Astrocyte (in vitro differentiated cells and primary cell): ENCODE results near the gene TCF7L2. TPM values are rescaled to one million over a fixed set of nuclear protein-coding genes. Genes with fewer than 3 reads are reported as not detected.

Source experiments
- DNase-seq: peaks from one replicate; pipeline ENCODE4 v3.0.0-alpha.2; 2010; ENCODE audit warnings: low read depth
- FAIRE-seq: peaks from 2 replicates; lab custom pipeline; 2011; peaks lifted over from hg19 to GRCh38; lab: Jason Lieb, UNC
- H2AFZ ChIP-seq: 2 replicates; pipeline ENCODE4 v1.6.0; 2012; ENCODE audit warnings: low read depth, low read length, inconsistent platforms
- H3K27ac ChIP-seq: 2 replicates; pipeline ENCODE4 v1.5.1; 2011; ENCODE audit warnings: low read depth, low read length, inconsistent platforms
- H3K27me3 ChIP-seq: 2 replicates; pipeline ENCODE4 v1.6.0; 2011; ENCODE audit warnings: low read length, inconsistent platforms; ENCODE audit not compliant: insufficient read depth
- H3K36me3 ChIP-seq: 2 replicates; pipeline ENCODE4 v1.5.1; 2011; ENCODE audit warnings: low read length, inconsistent platforms; ENCODE audit not compliant: insufficient read depth
- H3K4me1 ChIP-seq: 2 replicates; pipeline ENCODE4 v1.5.1; 2011; ENCODE audit warnings: low read length, inconsistent platforms; ENCODE audit not compliant: insufficient read depth
- H3K4me2 ChIP-seq: 2 replicates; pipeline ENCODE4 v1.6.0; 2012; ENCODE audit warnings: low read length, inconsistent platforms
- H3K4me3 ChIP-seq: 2 replicates; pipeline ENCODE4 v1.5.1; 2011; ENCODE audit warnings: low read depth, mild to moderate bottlenecking, low read length, inconsistent platforms; ENCODE audit not compliant: insufficient read depth
- H3K79me2 ChIP-seq: 2 replicates; pipeline ENCODE4 v1.6.0; 2012; ENCODE audit warnings: mild to moderate bottlenecking, low read length, inconsistent platforms; ENCODE audit not compliant: insufficient read depth
- H3K9ac ChIP-seq: 2 replicates; pipeline ENCODE4 v1.6.0; 2012; ENCODE audit warnings: mild to moderate bottlenecking, low read length, inconsistent platforms
- H3K9me3 ChIP-seq: 2 replicates; pipeline ENCODE4 v1.5.1; 2012; ENCODE audit warnings: low read depth, mild to moderate bottlenecking, low read length, inconsistent platforms; ENCODE audit not compliant: insufficient read depth
- H4K20me1 ChIP-seq: 2 replicates; pipeline ENCODE4 v1.6.0; 2012; ENCODE audit warnings: low read length, inconsistent platforms; ENCODE audit not compliant: insufficient read depth
- H3K27ac Mint-ChIP-seq: one replicate; pipeline ENCODE4 v1.8.0; 2021; ENCODE audit warnings: mild to moderate bottlenecking, mixed read lengths; ENCODE audit not compliant: unreplicated experiment
- H3K27me3 Mint-ChIP-seq: one replicate; pipeline ENCODE4 v1.8.0; 2021; ENCODE audit warnings: low read depth, mixed read lengths; ENCODE audit not compliant: unreplicated experiment
- H3K36me3 Mint-ChIP-seq: one replicate; pipeline ENCODE4 v1.8.0; 2021; ENCODE audit warnings: low read depth, mixed read lengths; ENCODE audit not compliant: unreplicated experiment
- H3K4me1 Mint-ChIP-seq: one replicate; pipeline ENCODE4 v1.8.0; 2021; ENCODE audit warnings: low read depth, mixed read lengths; ENCODE audit not compliant: unreplicated experiment
- H3K4me3 Mint-ChIP-seq: one replicate; pipeline ENCODE4 v1.8.0; 2021; ENCODE audit warnings: mild to moderate bottlenecking, moderate library complexity, mixed read lengths; ENCODE audit not compliant: unreplicated experiment
- H3K9me3 Mint-ChIP-seq: one replicate; pipeline ENCODE4 v1.8.0; 2021; ENCODE audit warnings: mild to moderate bottlenecking, mixed read lengths; ENCODE audit not compliant: unreplicated experiment
- EZH2 ChIP-seq: IDR thresholded peaks from 2 replicates; pipeline ENCODE4 v1.6.1; 2012; ENCODE audit warnings: mild to moderate bottlenecking, low read length, inconsistent platforms; ENCODE audit not compliant: insufficient read depth
- total RNA-seq: library from RNA; stranded (reverse); gene quantifications from 2 replicates; pipeline ENCODE4 v1.2.1, GENCODE V29; 2021
- TF ChIP-seq, protein P1 (sequence below): IDR thresholded peaks from 2 replicates; pipeline ENCODE4 v1.5.1; 2011; ENCODE audit warnings: low read depth, mild to moderate bottlenecking, inconsistent platforms, low read length, moderate library complexity; ENCODE audit not compliant: insufficient read depth

Gene TCF7L2
- total RNA-seq, 1 donor from 2014 or later = 52.4 TPM

DNA sequence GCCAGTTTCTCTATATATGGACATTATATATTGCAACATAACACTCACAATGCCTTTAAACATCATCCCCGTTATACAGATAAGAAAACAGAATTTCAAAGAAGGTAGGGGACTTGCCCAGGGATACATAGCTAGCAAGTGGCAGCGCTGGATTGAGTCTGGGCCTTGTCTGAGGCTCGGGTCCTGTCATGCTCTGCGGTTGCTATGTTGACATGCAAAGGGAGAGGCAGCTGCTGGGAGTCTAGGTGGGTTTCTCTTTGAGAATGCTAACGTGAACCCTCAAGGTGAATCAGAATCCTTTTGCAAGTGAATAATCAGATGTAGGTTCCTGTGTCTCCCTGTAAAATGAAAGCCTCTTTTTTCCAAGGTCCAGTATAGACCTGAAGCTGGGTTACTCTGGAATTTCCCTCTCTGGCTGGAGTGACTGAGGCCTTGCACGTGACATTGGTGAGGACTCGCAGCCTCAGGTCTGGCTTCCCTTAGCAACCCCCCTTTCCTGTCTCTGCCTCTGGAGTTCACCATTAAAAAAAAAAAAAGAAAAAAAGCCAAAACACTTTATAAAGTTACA, 38.9 kb downstream of the TCF7L2 start:
- Mint-ChIP-seq H3K4me3 (no peak overlapping the region), H3K36me3 (peaks cover 8% of the 10 kb centered on the region), H3K27ac (peak overlapping the region; percentile 85), H3K4me1 (peaks cover 78% of the 10 kb centered on the region), H3K9me3 (no peaks in the 10 kb centered on the region), H3K27me3 (no peaks in the 10 kb centered on the region)
- peaks cover 25% of the 10 kb centered on the region for H3K4me1 ChIP-seq
- peaks cover 60% of the 10 kb centered on the region for H3K79me2 ChIP-seq
- no peak overlapping the region for H2AFZ ChIP-seq
- no peak overlapping the region for H3K4me2 ChIP-seq
- DNase-seq (no peak), FAIRE-seq (no peak)
- H4K20me1 ChIP-seq = peaks cover 80% of the 10 kb centered on the region
- TF ChIP-seq EZH2 = no peak
- TF ChIP-seq, protein P1, sequence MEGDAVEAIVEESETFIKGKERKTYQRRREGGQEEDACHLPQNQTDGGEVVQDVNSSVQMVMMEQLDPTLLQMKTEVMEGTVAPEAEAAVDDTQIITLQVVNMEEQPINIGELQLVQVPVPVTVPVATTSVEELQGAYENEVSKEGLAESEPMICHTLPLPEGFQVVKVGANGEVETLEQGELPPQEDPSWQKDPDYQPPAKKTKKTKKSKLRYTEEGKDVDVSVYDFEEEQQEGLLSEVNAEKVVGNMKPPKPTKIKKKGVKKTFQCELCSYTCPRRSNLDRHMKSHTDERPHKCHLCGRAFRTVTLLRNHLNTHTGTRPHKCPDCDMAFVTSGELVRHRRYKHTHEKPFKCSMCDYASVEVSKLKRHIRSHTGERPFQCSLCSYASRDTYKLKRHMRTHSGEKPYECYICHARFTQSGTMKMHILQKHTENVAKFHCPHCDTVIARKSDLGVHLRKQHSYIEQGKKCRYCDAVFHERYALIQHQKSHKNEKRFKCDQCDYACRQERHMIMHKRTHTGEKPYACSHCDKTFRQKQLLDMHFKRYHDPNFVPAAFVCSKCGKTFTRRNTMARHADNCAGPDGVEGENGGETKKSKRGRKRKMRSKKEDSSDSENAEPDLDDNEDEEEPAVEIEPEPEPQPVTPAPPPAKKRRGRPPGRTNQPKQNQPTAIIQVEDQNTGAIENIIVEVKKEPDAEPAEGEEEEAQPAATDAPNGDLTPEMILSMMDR = no peak
- no peaks in the 10 kb centered on the region for H3K9me3 ChIP-seq
- H3K4me3 ChIP-seq = no peak overlapping the region
- H3K36me3 ChIP-seq = no peaks in the 10 kb centered on the region
- H3K9ac ChIP-seq = no peak overlapping the region
- H3K27me3 ChIP-seq = no peaks in the 10 kb centered on the region
- no peak overlapping the region for H3K27ac ChIP-seq

DNA sequence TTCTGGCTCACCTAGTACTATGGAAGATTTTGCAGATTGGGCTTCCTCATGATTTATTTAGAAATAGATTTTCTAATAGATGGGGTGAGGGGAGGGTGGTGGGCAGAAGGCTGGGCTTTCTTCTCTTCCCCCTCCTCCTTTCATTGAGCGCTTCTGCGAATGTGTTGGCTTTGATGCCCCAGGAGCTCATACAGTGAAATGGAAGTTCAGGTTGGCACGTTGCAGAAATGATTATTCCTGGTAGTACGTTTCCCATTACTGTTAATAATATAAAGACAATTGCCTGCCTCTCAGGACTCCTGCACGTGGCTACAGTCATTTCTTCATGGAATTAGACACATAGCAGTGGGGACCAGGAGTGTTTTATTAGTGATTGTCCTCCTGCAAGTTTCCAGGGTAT, 39.8 kb downstream of the TCF7L2 start:
- no peak overlapping the region for H3K4me2 ChIP-seq
- no peaks in the 10 kb centered on the region for H3K27me3 ChIP-seq
- TF ChIP-seq EZH2 = no peak
- TF ChIP-seq, protein P1 = no peak
- FAIRE-seq (no peak), DNase-seq (no peak)
- Mint-ChIP-seq H3K4me1 (peaks cover 72% of the 10 kb centered on the region), H3K36me3 (peaks cover 9% of the 10 kb centered on the region), H3K9me3 (no peaks in the 10 kb centered on the region), H3K4me3 (peak overlapping the region; percentile 1), H3K27me3 (no peaks in the 10 kb centered on the region), H3K27ac (no peak overlapping the region)
- H3K9me3 ChIP-seq = no peaks in the 10 kb centered on the region
- H3K4me3 ChIP-seq = no peak overlapping the region
- peaks cover 25% of the 10 kb centered on the region for H3K4me1 ChIP-seq
- H4K20me1 ChIP-seq = peaks cover 73% of the 10 kb centered on the region
- no peak overlapping the region for H3K9ac ChIP-seq
- no peaks in the 10 kb centered on the region for H3K36me3 ChIP-seq
- H3K79me2 ChIP-seq = peaks cover 51% of the 10 kb centered on the region
- no peak overlapping the region for H3K27ac ChIP-seq
- no peak overlapping the region for H2AFZ ChIP-seq

DNA sequence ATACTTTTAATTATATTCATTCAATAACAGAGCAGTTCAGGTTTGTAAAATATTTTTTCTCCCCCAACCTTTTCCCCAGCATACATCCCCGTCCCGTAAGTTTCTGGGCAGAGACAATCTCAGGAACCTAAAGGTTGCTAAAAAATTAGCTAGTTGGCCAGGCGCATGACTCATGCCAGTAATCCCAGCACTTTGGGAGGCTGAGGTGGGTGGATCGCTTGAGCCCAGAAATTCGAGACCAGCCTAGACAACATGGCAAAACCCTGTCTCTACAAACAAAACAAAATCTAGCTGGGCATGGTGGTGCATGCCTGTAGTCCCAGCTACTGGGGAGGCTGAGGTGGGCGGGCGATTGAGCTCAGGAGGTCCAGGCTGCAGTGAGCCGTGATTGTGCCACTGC, 40.2 kb downstream of the TCF7L2 start:
- no peaks in the 10 kb centered on the region for H3K9me3 ChIP-seq
- H3K4me2 ChIP-seq = no peak overlapping the region
- no peak overlapping the region for H3K27ac ChIP-seq
- H3K9me3 Mint-ChIP-seq = no peaks in the 10 kb centered on the region
- H3K27me3 Mint-ChIP-seq = no peaks in the 10 kb centered on the region
- peaks cover 70% of the 10 kb centered on the region for H3K4me1 Mint-ChIP-seq
- TF ChIP-seq, protein P1 = no peak
- TF ChIP-seq EZH2 = no peak
- H4K20me1 ChIP-seq = peaks cover 73% of the 10 kb centered on the region
- no peak overlapping the region for H3K4me3 ChIP-seq
- H3K36me3 Mint-ChIP-seq = peaks cover 12% of the 10 kb centered on the region
- no peak overlapping the region for H2AFZ ChIP-seq
- no peak overlapping the region for H3K4me3 Mint-ChIP-seq
- H3K27me3 ChIP-seq = no peaks in the 10 kb centered on the region
- H3K4me1 ChIP-seq = peaks cover 22% of the 10 kb centered on the region
- H3K36me3 ChIP-seq = no peaks in the 10 kb centered on the region
- H3K79me2 ChIP-seq = peaks cover 47% of the 10 kb centered on the region
- FAIRE-seq = no peak
- peak; percentile 15 for DNase-seq
- H3K27ac Mint-ChIP-seq = no peak overlapping the region
- no peak overlapping the region for H3K9ac ChIP-seq
